ENCODE data around the gene MAP2K5. TPM values are rescaled to one million over a fixed set of nuclear protein-coding genes. Genes with fewer than 3 reads are reported as not detected.

MAP2K5 gene
- total RNA-seq, 6 experiments from 2014 or later = 5.0 to 11.6 (median 8.8) TPM

- DNase-seq (no peak), ATAC-seq (no peak)
- WGBS (ENCODE audit: insufficient coverage, low coverage, low lambda C conversion rate, missing lambda C conversion rate) = 89% methylated on average over 4 of the region's 4 CpGs
- Histone ChIP-seq H3K27me3 (no peaks in the 10 kb centered on the region), H3K36me3 (no peaks in the 10 kb centered on the region), H3K9me3 (no peaks in the 10 kb centered on the region), H3K4me1 (peaks cover 0 to 5% (median 0%) of the 10 kb centered on the region in 4 donors), H3K4me3 (no peak overlapping the region), H3K27ac (no peak overlapping the region)
- TF ChIP-seq POLR2A (IDR thresholded peaks at IDR 0.05) (no peak), CTCF (IDR thresholded peaks at IDR 0.05) (no peak)
- intact Hi-C loops (cut with DNase I) = no loop called here
Measured at GRCh38 chr15:67745073-67746006, 202.8 kb downstream of the MAP2K5 start.

DNA sequence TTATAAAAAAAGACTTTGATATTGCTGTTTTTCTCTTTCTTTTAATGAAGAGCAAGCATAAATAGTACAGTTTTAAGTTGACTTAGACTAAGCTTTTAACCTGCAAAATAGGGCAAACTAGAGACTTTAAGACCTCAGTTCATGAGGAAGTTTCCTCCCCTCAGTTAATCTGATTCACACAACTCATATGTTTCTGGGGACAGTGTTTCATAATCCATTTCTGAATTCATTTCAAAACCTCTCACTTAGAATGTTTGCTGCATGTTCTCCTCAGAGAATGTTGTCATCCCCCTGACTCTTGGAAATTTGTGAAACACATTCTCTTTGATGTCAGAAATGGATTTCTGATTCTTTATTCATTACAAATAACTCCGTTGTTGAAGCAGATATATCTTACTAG, 203.5 kb downstream of the MAP2K5 start:
- no peak overlapping the region for H3K27ac ChIP-seq
- H3K4me1 ChIP-seq = peaks cover 0 to 5% (median 0%) of the 10 kb centered on the region in 4 donors
- ATAC-seq (peak in 1 of 4 donors; percentile 18), DNase-seq (no peak)
- no peaks in the 10 kb centered on the region for H3K36me3 ChIP-seq
- WGBS (ENCODE audit: insufficient coverage, low coverage, low lambda C conversion rate, missing lambda C conversion rate) = 59% methylated on average over 1 of the region's 1 CpG
- intact Hi-C loops (cut with DNase I) = no loop called here
- no peak overlapping the region for H3K4me3 ChIP-seq
- no peaks in the 10 kb centered on the region for H3K9me3 ChIP-seq
- no peaks in the 10 kb centered on the region for H3K27me3 ChIP-seq
- TF ChIP-seq CTCF (IDR thresholded peaks at IDR 0.05) = no peak

DNA sequence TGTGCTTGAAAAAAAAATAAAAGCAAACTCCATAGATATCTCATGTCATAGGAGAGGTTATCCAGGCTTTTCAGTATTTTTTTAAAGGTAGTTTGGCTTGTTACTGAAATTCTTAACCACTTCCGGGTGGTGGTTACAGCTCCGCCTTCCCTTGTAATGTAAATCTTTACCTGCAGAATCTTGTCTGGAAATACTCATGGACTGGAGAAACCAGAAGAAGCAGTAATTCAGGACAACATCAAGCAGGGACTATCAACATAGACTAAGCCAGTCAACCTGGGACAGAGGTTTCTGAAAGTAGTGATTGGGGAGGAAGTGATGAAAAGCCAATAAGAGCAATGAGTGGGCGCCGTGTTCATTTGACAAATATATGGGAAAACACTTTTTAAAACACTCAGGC, 203.9 kb downstream of the MAP2K5 start:
- no peak for TF ChIP-seq POLR2A (IDR thresholded peaks at IDR 0.05)
- DNase-seq (no peak), ATAC-seq (no peak)
- H3K27ac ChIP-seq = no peak overlapping the region
- H3K36me3 ChIP-seq = no peaks in the 10 kb centered on the region
- no peaks in the 10 kb centered on the region for H3K9me3 ChIP-seq
- intact Hi-C loops (cut with DNase I) = no loop called here
- peaks cover 0 to 5% (median 0%) of the 10 kb centered on the region in 4 donors for H3K4me1 ChIP-seq
- no peak overlapping the region for H3K4me3 ChIP-seq
- no peaks in the 10 kb centered on the region for H3K27me3 ChIP-seq
- WGBS (ENCODE audit: insufficient coverage, low coverage, low lambda C conversion rate, missing lambda C conversion rate) = 89% methylated on average over 4 of the region's 4 CpGs

DNA sequence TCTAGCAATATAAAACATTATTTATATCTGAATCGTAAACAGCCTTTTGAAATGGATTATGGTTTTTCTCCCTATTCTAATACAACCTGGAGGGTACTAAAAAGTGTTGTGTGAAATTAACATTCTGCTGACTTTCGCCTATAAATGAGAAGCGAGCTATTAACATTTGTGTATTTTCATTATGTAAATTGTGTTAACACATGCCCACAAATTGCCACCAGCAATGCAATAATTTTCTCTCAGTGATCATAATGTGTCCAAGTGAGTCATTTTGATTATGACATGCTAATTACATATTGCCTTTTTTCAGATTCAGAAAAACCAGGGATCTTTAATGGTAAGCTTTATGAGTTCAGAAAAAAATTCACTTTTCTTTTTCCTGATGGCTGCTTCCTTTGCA, 205.4 kb downstream of the MAP2K5 start:
- intact Hi-C loops (cut with DNase I) = no loop called here

More for the DNA sequence above, 205.4 kb downstream of the MAP2K5 start:
- DNase-seq (no peak), ATAC-seq (no peak)
- WGBS (ENCODE audit: insufficient coverage, low coverage, low lambda C conversion rate, missing lambda C conversion rate) = 95% methylated on average over 3 of the region's 3 CpGs
- no peaks in the 10 kb centered on the region for H3K9me3 ChIP-seq
- no peak overlapping the region for H3K4me3 ChIP-seq
- no peaks in the 10 kb centered on the region for H3K36me3 ChIP-seq
- no peaks in the 10 kb centered on the region for H3K27me3 ChIP-seq
- TF ChIP-seq CTCF (IDR thresholded peaks at IDR 0.05) = no peak
- TF ChIP-seq POLR2A (IDR thresholded peaks at IDR 0.05) = no peak
- peaks cover 0 to 5% (median 0%) of the 10 kb centered on the region in 4 donors for H3K4me1 ChIP-seq
- no peak overlapping the region for H3K27ac ChIP-seq

Measured in right lobe of liver (tissue), 6 donors.